PFSK-1 (cell line): ENCODE results near the gene INSIG1.

Experiments
- FOXP2 ChIP-seq: optimal IDR thresholded peaks from 2 replicates; pipeline ENCODE3; 2011; ENCODE audit warnings: borderline replicate concordance, control low read depth, inconsistent platforms; ENCODE audit not compliant: insufficient read depth; ENCODE audit errors: extremely low read length, extremely low read depth
- POLR2AphosphoS5 ChIP-seq: IDR thresholded peaks from 2 replicates; pipeline ENCODE4 v1.6.1; 2012; ENCODE audit warnings: low read depth, mild to moderate bottlenecking, control low read depth, low read length, moderate library complexity
- SIN3A ChIP-seq: IDR thresholded peaks from 2 replicates; pipeline ENCODE4 v1.6.1; 2012; ENCODE audit warnings: mild to moderate bottlenecking, low read length, moderate library complexity, borderline replicate concordance; ENCODE audit not compliant: insufficient read depth
- TAF1 ChIP-seq: IDR thresholded peaks from 2 replicates; pipeline ENCODE4 v1.6.1; 2012; ENCODE audit warnings: low read length, control low read depth, borderline replicate concordance; ENCODE audit not compliant: insufficient read depth
- TF ChIP-seq, protein P1 (sequence below), 2 experiments: IDR thresholded peaks; 2 replicates each; pipeline versions ENCODE4 v1.6.1 to v1.8.0; 2011 to 2012; ENCODE audit warnings: low read depth in 2 of 2, low read length in 2 of 2, control low read depth in 1 of 2, inconsistent platforms in 1 of 2, mild to moderate bottlenecking in 1 of 2, moderate library complexity in 1 of 2; ENCODE audit not compliant: insufficient read depth in 1 of 2

The INSIG1 gene

DNA sequence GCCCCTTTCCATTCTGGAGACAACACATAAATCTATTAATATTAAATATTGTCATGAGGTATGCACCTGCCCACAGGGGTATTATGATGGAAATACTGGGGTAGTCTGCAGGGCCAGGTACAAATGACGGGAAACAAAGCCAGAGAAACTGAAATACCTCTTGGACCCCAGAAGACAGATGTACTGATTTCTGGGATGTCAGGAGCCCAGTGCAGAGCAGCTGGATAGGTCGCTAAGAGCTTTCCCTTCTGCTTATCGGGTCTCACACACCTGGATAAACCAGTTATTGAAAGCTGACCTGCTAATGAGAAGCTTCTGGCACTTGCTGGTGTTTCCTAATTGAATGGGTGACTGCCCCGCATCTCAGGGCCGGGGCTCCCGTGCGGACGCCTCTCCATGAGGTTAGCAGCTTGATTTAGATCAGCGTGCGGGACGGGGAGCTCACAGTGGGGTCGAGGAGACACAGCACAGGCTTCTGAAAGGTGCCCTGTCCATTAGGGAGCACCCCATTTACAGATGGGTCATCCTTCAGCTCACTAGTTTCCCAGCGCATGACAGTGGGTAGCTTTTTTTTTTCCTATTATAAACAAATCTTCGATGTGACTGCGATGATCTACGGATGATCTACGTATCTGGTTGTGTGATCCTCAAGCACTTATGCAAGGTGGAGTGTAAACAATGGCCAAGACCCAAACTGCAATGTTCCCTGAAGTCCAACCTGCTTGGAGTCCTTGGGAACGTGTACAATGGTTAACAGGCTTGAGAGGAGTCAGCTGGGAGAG is 1.5 kb upstream of the INSIG1 start:
- TF ChIP-seq SIN3A (no peak), TAF1 (no peak), FOXP2 (no peak), POLR2AphosphoS5 (no peak)
- TF ChIP-seq, protein P1, sequence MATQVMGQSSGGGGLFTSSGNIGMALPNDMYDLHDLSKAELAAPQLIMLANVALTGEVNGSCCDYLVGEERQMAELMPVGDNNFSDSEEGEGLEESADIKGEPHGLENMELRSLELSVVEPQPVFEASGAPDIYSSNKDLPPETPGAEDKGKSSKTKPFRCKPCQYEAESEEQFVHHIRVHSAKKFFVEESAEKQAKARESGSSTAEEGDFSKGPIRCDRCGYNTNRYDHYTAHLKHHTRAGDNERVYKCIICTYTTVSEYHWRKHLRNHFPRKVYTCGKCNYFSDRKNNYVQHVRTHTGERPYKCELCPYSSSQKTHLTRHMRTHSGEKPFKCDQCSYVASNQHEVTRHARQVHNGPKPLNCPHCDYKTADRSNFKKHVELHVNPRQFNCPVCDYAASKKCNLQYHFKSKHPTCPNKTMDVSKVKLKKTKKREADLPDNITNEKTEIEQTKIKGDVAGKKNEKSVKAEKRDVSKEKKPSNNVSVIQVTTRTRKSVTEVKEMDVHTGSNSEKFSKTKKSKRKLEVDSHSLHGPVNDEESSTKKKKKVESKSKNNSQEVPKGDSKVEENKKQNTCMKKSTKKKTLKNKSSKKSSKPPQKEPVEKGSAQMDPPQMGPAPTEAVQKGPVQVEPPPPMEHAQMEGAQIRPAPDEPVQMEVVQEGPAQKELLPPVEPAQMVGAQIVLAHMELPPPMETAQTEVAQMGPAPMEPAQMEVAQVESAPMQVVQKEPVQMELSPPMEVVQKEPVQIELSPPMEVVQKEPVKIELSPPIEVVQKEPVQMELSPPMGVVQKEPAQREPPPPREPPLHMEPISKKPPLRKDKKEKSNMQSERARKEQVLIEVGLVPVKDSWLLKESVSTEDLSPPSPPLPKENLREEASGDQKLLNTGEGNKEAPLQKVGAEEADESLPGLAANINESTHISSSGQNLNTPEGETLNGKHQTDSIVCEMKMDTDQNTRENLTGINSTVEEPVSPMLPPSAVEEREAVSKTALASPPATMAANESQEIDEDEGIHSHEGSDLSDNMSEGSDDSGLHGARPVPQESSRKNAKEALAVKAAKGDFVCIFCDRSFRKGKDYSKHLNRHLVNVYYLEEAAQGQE (IDR thresholded peaks at IDR 0.05; ENCODE audit: insufficient read depth in 1 of 2, low read depth in 2 of 2, low read length in 2 of 2): no peak

DNA sequence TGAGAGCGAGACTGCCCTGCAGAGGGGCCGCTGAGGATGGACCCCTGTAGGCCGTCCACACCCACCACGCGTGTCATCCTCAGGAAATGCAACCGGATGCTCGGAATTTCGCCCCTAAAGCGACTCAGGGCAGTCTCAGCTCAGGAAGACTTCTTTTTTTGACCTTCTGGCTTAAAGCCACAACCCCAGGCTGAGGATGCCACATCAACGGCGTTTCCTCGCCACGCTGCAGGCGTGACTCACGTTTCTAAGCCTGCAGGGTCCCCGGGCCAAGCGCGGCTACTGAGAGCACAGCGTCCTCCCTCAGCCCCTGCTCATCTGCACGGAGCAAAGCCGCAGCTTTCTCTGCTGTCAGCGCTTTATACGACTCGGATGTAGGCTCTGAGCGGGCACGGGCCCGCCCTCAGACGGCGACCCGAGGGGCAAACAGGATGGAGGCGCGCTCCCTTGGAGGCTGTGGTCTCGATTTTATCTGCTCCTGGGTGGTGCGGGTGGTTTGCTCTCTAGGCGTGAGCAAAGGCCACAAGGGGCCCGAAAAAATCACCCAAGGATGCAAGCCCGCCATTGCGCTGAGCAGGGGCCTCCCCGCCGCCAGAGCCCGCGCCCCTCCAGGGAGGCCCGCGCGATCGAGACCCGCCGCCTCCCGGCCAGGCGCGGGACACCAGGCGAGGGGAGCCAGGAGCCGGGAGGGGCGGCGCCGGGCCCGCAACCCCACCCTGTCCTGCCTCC is 726 bp upstream of the INSIG1 start:
- no peak for TF ChIP-seq SIN3A
- TF ChIP-seq TAF1: no peak
- TF ChIP-seq FOXP2: no peak
- no peak for TF ChIP-seq POLR2AphosphoS5
- TF ChIP-seq, protein P1 (IDR thresholded peaks at IDR 0.05; ENCODE audit: insufficient read depth in 1 of 2, low read depth in 2 of 2, low read length in 2 of 2): no peak

DNA sequence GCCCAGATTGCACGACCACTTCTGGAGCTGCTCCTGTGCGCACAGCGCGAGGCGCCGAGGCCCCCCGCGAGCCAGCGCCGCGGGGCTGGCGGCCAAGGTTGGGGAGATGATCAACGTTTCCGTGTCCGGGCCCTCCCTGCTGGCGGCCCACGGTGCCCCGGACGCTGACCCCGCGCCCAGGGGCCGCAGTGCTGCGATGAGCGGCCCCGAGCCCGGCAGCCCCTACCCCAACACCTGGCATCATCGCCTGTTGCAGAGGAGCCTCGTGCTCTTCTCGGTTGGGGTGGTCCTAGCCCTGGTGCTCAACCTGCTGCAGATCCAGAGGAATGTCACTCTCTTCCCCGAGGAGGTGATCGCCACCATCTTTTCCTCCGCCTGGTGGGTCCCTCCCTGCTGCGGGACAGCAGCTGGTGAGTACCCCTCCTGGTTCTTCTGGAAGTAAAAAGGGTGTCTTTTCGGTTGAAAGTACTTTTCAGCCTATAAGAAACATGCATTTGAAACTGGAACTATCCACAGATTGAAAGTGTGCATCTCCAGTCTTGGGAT is 683 bp downstream of the INSIG1 start:
- TF ChIP-seq, protein P1 (IDR thresholded peaks at IDR 0.05; ENCODE audit: insufficient read depth in 1 of 2, low read depth in 2 of 2, low read length in 2 of 2): no peak
- TF ChIP-seq POLR2AphosphoS5: no peak
- no peak for TF ChIP-seq FOXP2
- no peak for TF ChIP-seq SIN3A
- TF ChIP-seq TAF1: no peak

DNA sequence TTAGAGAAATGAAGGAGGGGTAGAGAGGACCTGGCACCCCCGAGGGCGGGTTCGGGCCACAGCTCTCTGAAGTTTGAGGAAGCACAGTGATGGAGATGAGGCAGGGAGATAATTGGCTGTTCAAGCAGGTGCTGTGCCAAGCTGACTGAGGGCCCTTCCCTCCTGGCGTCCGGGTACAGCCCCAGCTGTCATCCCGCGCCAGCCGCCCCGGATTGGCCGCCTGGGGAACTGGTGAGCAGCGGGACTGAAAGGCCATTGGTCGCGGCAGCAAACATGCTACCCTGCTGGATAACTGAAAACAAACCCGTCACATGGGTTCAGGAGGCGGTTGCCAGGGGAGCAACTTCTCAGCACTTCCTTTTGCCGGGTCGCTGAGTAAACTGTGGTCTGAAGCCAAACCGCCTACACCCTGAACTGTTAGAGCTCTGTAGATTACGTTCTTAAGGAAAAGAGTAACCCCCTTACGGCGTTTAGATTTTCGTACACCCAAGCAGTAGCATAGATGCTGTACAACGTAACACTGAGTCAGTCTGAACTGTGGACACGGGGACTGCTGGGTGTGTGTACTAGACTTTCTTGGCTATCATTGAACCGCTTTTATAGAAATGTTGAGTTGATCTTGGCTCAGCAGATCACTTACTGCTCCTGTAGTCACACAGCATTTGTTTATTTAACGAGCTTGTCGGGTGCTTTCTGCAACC is 1.3 kb downstream of the INSIG1 start:
- TF ChIP-seq FOXP2 (peak; percentile 41), SIN3A (peak; percentile 83), TAF1 (0 out of 2 replicates have a peak, but pooled peaks have one; percentile 21), POLR2AphosphoS5 (no peak)
